OCI-LY1 (cell line): Measurements from ENCODE around the gene BPHL.

Experiments used
- H2AFZ ChIP-seq: fragments of 200-600 bp; sonication (generic), shearing (Covaris generic); 2 replicates; pipeline ENCODE4 v1.6.0; 2014; ENCODE audit warnings: antibody characterized with exemption, mild to moderate bottlenecking, low read length
- H3F3A ChIP-seq: fragments of 200-600 bp; sonication (generic), shearing (Covaris generic); 2 replicates; pipeline ENCODE4 v1.6.0; 2014; ENCODE audit warnings: mild to moderate bottlenecking, antibody characterized with exemption, low read length, moderate library complexity; ENCODE audit not compliant: insufficient read depth
- H3K27ac ChIP-seq: fragments of 200-600 bp; sonication (generic); 2 replicates; pipeline ENCODE4 v1.5.1; 2014; ENCODE audit warnings: low read length, mixed run types, mild to moderate bottlenecking, low read depth; ENCODE audit not compliant: poor library complexity, severe bottlenecking
- H3K27me3 ChIP-seq: fragments of 200-600 bp; sonication (generic); 2 replicates; pipeline ENCODE4 v1.6.0; 2014; ENCODE audit warnings: antibody characterized with exemption, mild to moderate bottlenecking, low read length, moderate library complexity; ENCODE audit not compliant: insufficient read depth
- H3K36me3 ChIP-seq: fragments of 200-600 bp; sonication (generic); 2 replicates; pipeline ENCODE4 v1.6.1; 2014; ENCODE audit warnings: mild to moderate bottlenecking, antibody characterized with exemption, low read length, moderate library complexity, mixed read lengths; ENCODE audit not compliant: insufficient read depth
- H3K4me1 ChIP-seq: fragments of 200-600 bp; sonication (generic); 2 replicates; pipeline ENCODE4 v1.5.1; 2014; ENCODE audit warnings: mild to moderate bottlenecking, low read length, moderate library complexity; ENCODE audit not compliant: insufficient read depth, severe bottlenecking
- H3K4me2 ChIP-seq: fragments of 200-600 bp; sonication (generic), shearing (Covaris generic); 2 replicates; pipeline ENCODE4 v1.6.1; 2014; ENCODE audit warnings: low read length
- H3K4me3 ChIP-seq: fragments of 200-600 bp; sonication (generic); 2 replicates; pipeline ENCODE4 v1.5.1; 2014; ENCODE audit warnings: low read length, low read depth, mild to moderate bottlenecking, mixed read lengths; ENCODE audit not compliant: poor library complexity, severe bottlenecking
- H3K79me2 ChIP-seq: fragments of 200-600 bp; shearing (Covaris generic); 2 replicates; pipeline ENCODE4 v1.6.1; 2016; ENCODE audit warnings: mixed run types, low read length, mixed read lengths; ENCODE audit not compliant: insufficient read depth
- H3K9ac ChIP-seq: fragments of 200-600 bp; sonication (generic), shearing (Covaris generic); 2 replicates; pipeline ENCODE4 v1.6.1; 2014; ENCODE audit warnings: mild to moderate bottlenecking, low read length, mixed read lengths
- H3K9me2 ChIP-seq: fragments of 200-600 bp; sonication (generic), shearing (Covaris generic); 2 replicates; pipeline ENCODE4 v1.6.1; 2014; ENCODE audit warnings: low read depth, mild to moderate bottlenecking, low read length, mixed read lengths
- H3K9me3 ChIP-seq: fragments of 200-600 bp; shearing (Covaris generic); 2 replicates; pipeline ENCODE4 v1.6.1; 2014; ENCODE audit warnings: low read length, mixed read lengths
- H4K20me1 ChIP-seq: fragments of 200-600 bp; sonication (generic), shearing (Covaris generic); 2 replicates; pipeline ENCODE4 v1.6.0; 2016; ENCODE audit warnings: mild to moderate bottlenecking, low read length; ENCODE audit not compliant: insufficient read depth
- EZH2 ChIP-seq: fragments of 200-600 bp; sonication (generic), shearing (Covaris generic); IDR thresholded peaks from 2 replicates; pipeline ENCODE4 v1.8.0; 2017; ENCODE audit warnings: borderline replicate concordance, mixed run types, mild to moderate bottlenecking, antibody characterized with exemption, low read length, moderate library complexity, mixed read lengths
- TF ChIP-seq, protein P1 (sequence below): fragments of 200-600 bp; sonication (generic), shearing (Covaris generic); IDR thresholded peaks from 2 replicates; pipeline ENCODE4 v1.5.1; 2017; ENCODE audit warnings: mild to moderate bottlenecking, antibody characterized with exemption, low read length, moderate library complexity, mixed read lengths

The BPHL gene

DNA sequence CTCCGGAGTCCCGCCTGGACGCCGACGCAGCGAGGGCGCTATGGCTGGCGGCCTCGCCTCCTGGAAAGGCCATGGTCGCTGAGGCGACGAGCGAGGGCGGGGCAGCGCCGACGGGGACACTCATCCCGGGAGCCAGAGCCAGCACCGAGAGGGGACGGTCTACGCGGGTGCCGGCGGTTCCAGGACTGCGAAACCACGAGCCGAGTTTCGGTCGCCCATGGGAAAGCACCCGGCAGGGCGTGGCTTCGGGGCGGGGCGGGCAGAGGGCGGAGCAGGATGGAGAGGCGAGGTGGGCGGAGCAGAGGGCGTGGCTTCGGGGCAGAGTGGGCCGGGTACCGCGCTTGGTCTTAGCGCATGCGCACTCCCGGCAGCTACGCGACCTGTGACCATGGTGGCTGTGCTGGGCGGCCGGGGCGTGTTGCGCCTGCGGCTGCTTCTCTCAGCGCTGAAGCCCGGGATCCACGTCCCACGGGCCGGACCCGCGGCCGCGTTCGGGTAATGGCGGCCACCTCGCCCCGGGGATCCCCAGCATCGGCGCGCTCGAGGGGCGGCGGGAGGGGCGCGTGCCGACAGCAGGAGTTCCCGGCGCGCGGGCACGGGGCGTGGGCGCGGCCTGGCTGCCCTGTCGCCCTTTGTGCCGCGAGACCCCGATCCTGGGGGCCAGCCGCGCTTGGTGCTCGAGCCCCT lies at the start of gene BPHL:
Gene BPHL (plus strand): TSS at position 359 of the 687 bp plus-strand sequence. CDS start 30 bp downstream, at position 389.
- no peak for TF ChIP-seq EZH2
- TF ChIP-seq, protein P1, sequence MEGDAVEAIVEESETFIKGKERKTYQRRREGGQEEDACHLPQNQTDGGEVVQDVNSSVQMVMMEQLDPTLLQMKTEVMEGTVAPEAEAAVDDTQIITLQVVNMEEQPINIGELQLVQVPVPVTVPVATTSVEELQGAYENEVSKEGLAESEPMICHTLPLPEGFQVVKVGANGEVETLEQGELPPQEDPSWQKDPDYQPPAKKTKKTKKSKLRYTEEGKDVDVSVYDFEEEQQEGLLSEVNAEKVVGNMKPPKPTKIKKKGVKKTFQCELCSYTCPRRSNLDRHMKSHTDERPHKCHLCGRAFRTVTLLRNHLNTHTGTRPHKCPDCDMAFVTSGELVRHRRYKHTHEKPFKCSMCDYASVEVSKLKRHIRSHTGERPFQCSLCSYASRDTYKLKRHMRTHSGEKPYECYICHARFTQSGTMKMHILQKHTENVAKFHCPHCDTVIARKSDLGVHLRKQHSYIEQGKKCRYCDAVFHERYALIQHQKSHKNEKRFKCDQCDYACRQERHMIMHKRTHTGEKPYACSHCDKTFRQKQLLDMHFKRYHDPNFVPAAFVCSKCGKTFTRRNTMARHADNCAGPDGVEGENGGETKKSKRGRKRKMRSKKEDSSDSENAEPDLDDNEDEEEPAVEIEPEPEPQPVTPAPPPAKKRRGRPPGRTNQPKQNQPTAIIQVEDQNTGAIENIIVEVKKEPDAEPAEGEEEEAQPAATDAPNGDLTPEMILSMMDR = no peak
- peak within 1 kb of the TSS; percentile 15 for H3K27ac ChIP-seq
- no peaks in the 10 kb centered on the region for H3K79me2 ChIP-seq
- no peaks in the 10 kb centered on the region for H3K9me2 ChIP-seq
- peak within 1 kb of the TSS; percentile 91 for H3K4me2 ChIP-seq
- H3K36me3 ChIP-seq = peaks cover 11% of the 10 kb centered on the region; the same call in 1 of the 2 replicates
- no peaks in the 10 kb centered on the region for H3K9me3 ChIP-seq
- H3K9ac ChIP-seq = peak within 1 kb of the TSS; percentile 83
- no peaks in the 10 kb centered on the region for H3K27me3 ChIP-seq
- H3K4me3 ChIP-seq = peak within 1 kb of the TSS; percentile 82
- H3K4me1 ChIP-seq = peaks cover 29% of the 10 kb centered on the region
- no peaks in the 10 kb centered on the region for H3F3A ChIP-seq
- no peaks in the 10 kb centered on the region for H4K20me1 ChIP-seq
- peak within 1 kb of the TSS; percentile 55 for H2AFZ ChIP-seq

DNA sequence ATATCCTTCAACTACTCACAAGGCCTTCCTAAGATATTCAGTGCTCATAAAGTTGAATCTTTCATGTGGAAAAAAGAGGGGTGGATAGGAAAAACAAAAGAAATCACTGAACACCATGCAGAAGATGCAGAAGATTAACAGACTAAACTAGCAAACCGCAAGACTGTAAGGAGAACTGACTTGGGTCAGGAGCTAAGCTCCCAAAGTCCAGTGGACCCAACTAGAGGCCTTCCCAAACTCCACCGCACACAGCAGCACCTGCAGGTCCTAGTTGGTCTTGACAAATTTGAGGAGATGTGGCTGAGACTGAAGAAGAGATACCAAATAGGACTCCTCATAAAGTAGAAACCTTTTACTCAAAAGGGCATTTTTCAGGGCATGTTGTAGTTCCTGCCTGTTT lies 46.9 kb upstream of the BPHL start:
- Histone ChIP-seq H3F3A (0 out of 2 replicates have a peak, but pooled peaks cover 7% of the 10 kb centered on the region), H3K79me2 (peaks cover 64% of the 10 kb centered on the region), H3K4me2 (no peak overlapping the region; the same call in 1 of the 2 replicates), H3K4me1 (peaks cover 72% of the 10 kb centered on the region), H3K9me2 (no peaks in the 10 kb centered on the region), H3K9me3 (no peaks in the 10 kb centered on the region), H2AFZ (no peak overlapping the region), H3K4me3 (no peak overlapping the region), H3K27me3 (no peaks in the 10 kb centered on the region), H4K20me1 (no peaks in the 10 kb centered on the region), H3K27ac (peak overlapping the region; percentile 34), H3K36me3 (peaks cover 10% of the 10 kb centered on the region; the same call in 1 of the 2 replicates), H3K9ac (no peak overlapping the region; the same call in 1 of the 2 replicates)
- TF ChIP-seq, protein P1 = no peak
- no peak for TF ChIP-seq EZH2

DNA sequence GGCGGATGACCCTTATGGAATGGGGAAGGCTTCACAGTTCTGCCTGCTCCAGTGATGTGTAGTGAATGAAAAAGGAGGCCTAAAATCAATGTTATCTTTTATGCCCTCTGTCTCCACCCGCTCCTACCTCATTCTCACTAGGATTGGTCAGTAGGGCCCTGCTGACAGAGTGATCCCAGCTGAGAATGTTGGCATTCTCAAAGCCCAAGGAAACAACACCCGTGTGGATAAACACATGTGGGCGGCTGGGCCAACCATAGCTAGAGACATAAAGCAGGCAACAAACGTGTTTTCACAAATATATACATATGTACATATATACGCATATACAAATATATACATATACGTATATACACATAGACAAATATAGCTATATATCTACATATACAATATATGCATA lies 45.7 kb upstream of the BPHL start:
- TF ChIP-seq, protein P1 = no peak
- TF ChIP-seq EZH2 = no peak
- Histone ChIP-seq H3K4me3 (no peak overlapping the region), H3K9ac (no peak overlapping the region), H3K27ac (no peak overlapping the region), H3K79me2 (peaks cover 64% of the 10 kb centered on the region), H4K20me1 (no peaks in the 10 kb centered on the region), H3K9me2 (no peaks in the 10 kb centered on the region), H3K9me3 (no peaks in the 10 kb centered on the region), H3K4me1 (peaks cover 60% of the 10 kb centered on the region), H3K27me3 (no peaks in the 10 kb centered on the region), H3K4me2 (no peak overlapping the region), H3F3A (0 out of 2 replicates have a peak, but pooled peaks cover 7% of the 10 kb centered on the region), H3K36me3 (peaks cover 21% of the 10 kb centered on the region), H2AFZ (no peak overlapping the region)
